ENCODE results near the gene TMEM74B. TPM values are rescaled to one million over a fixed set of nuclear protein-coding genes. Genes with fewer than 3 reads are reported as not detected.

TMEM74B gene
- total RNA-seq, 1 experiment from 2014 or later: 4.9 TPM

GRCh38 chr20:1150968-1151367 lies 33.8 kb downstream of the TMEM74B start:
- H3K36me3 Mint-ChIP-seq (ENCODE audit: insufficient read depth in 1 of 3, low read depth in 3 of 3): peaks cover 8 to 39% (median 20%) of the 10 kb centered on the region in 3 experiments; a peak in 6 of 7 replicates
- H3K79me2 ChIP-seq (ENCODE audit: insufficient read depth, low read length): no peaks in the 10 kb centered on the region
- no peak overlapping the region for H3K27ac ChIP-seq (ENCODE audit: insufficient read length, low read depth, low read length)
- H3K4me1 ChIP-seq (ENCODE audit: insufficient read depth, low read length): no peaks in the 10 kb centered on the region
- no peak for TF ChIP-seq CTCF (conservative IDR thresholded peaks at IDR 0.05)
- no peaks in the 10 kb centered on the region for H3K23me2 ChIP-seq (ENCODE audit: insufficient read length, low read depth, low read length, poor library complexity, severe bottlenecking)
- no peak overlapping the region for H3K14ac ChIP-seq (ENCODE audit: insufficient read depth, low read length)
- no peak overlapping the region for H2AK5ac ChIP-seq (ENCODE audit: insufficient read length, low read length)
- no peak overlapping the region for H2BK15ac ChIP-seq (ENCODE audit: low read depth, low read length)
- WGBS (ENCODE audit: extremely low coverage, insufficient read length, low lambda C conversion rate): no CpG with 5 or more reads among the region's 1 CpG
- H3T11ph ChIP-seq (ENCODE audit: low read length): no peak overlapping the region
- no peak overlapping the region for H3K4me3 Mint-ChIP-seq
- H2BK5ac ChIP-seq (ENCODE audit: insufficient read length, low read length): no peak overlapping the region
- no peak overlapping the region for H2BK20ac ChIP-seq (ENCODE audit: low read depth, low read length, poor library complexity, severe bottlenecking)
- no peak overlapping the region for H3K27ac Mint-ChIP-seq
- H3K9me3 Mint-ChIP-seq: no peaks in the 10 kb centered on the region
- no peak overlapping the region for H4K8ac ChIP-seq (replicated peaks; ENCODE audit: insufficient read length, low read depth, low read length)
- no peak overlapping the region for H3K9ac ChIP-seq (ENCODE audit: extremely low read depth, insufficient read length, low read length)
- H2AFZ ChIP-seq (ENCODE audit: low read length): no peak overlapping the region
- no peak for DNase-seq
- H4K20me1 ChIP-seq (ENCODE audit: control insufficient read depth, insufficient read depth, insufficient read length): no peaks in the 10 kb centered on the region
- no peak overlapping the region for H4K5ac ChIP-seq (ENCODE audit: insufficient read length, low read depth, low read length)
- H3K23ac ChIP-seq (ENCODE audit: insufficient read length, low read depth, low read length): no peak overlapping the region
- no peak overlapping the region for H4K91ac ChIP-seq (ENCODE audit: insufficient read length, low read depth, low read length)
- H2BK12ac ChIP-seq (ENCODE audit: insufficient read length, low read depth, low read length): no peak overlapping the region
- no peaks in the 10 kb centered on the region for H3K79me1 ChIP-seq (ENCODE audit: insufficient read depth, low read depth, low read length, poor library complexity, severe bottlenecking)
- no peak overlapping the region for H3K56ac ChIP-seq (ENCODE audit: insufficient read length, low read depth, low read length)
- H3K27me3 Mint-ChIP-seq (ENCODE audit: low read depth): no peaks in the 10 kb centered on the region
- H2BK120ac ChIP-seq (ENCODE audit: low read depth, low read length, poor library complexity, severe bottlenecking): no peak overlapping the region
- no peak overlapping the region for H3K4me2 ChIP-seq (ENCODE audit: insufficient read depth, insufficient read length, low read length)
- H3K27me3 ChIP-seq (ENCODE audit: insufficient read depth, low read length): no peaks in the 10 kb centered on the region
- H3K18ac ChIP-seq (ENCODE audit: insufficient read length, low read depth, low read length): no peak overlapping the region
- H3K4me1 Mint-ChIP-seq: no peaks in the 10 kb centered on the region
- no peak overlapping the region for H3K4ac ChIP-seq (ENCODE audit: low read depth, low read length)
- H3K9me3 ChIP-seq (ENCODE audit: control insufficient read depth, low read depth, low read length): no peaks in the 10 kb centered on the region

All from H9 (cell line).